ENCODE data around the gene UBN1. TPM values are rescaled to one million over a fixed set of nuclear protein-coding genes. Genes with fewer than 3 reads are reported as not detected.
A peak's percentile ranks its signal among the peaks of the same experiment; 100 is the strongest.

Gene UBN1
- total RNA-seq, 1 experiment from 2014 or later = 21.4 TPM

- no peaks in the 10 kb centered on the region for H3K27me3 ChIP-seq (ENCODE audit: low read length)
- POLR2A ChIA-PET (ENCODE audit: unreplicated experiment) = interaction anchor here (0.6 kb wide), 2 partner anchors 99 to 231 kb away, joined by 4 read pairs; partner anchors contain the start of gene SEC14L5
- TF ChIP-seq EZH2 (IDR thresholded peaks at IDR 0.05; ENCODE audit: low read length, unreplicated experiment) (no peak), CTCF (conservative IDR thresholded peaks at IDR 0.05; ENCODE audit: low read depth, low read length) (no peak), EZH2phosphoT487 (IDR thresholded peaks at IDR 0.05; ENCODE audit: borderline replicate concordance, low read length) (no peak)
- DNase-seq = peak; percentile 64
- H3K4me1 ChIP-seq (ENCODE audit: insufficient read depth, low read length) = peaks cover 39% of the 10 kb centered on the region
- no peaks in the 10 kb centered on the region for H3F3A ChIP-seq (ENCODE audit: low read length, unreplicated experiment)
- no peak overlapping the region for H3K4me3 ChIP-seq (ENCODE audit: low read length)
- H2AFZ ChIP-seq (ENCODE audit: low read length) = peak overlapping the region; percentile 14; the same call in 1 of the 2 replicates
- peak overlapping the region; percentile 14; the same call in 1 of the 2 replicates for H3K9ac ChIP-seq (ENCODE audit: low read length)
- no peaks in the 10 kb centered on the region for H3K9me2 ChIP-seq (replicated peaks; ENCODE audit: low read length)
- peaks cover 41% of the 10 kb centered on the region for H3K79me2 ChIP-seq (ENCODE audit: low read length)
- H3K4me2 ChIP-seq (ENCODE audit: low read length) = peak overlapping the region; percentile 54
- intact Hi-C loops (cut with micrococcal nuclease) = no loop called here
- peak overlapping the region; percentile 75 for H3K27ac ChIP-seq (ENCODE audit: low read length)
- peak; percentile 87 for ATAC-seq
- peaks cover 43% of the 10 kb centered on the region for H3K36me3 ChIP-seq (ENCODE audit: low read depth, low read length)
- H3K9me3 ChIP-seq (ENCODE audit: low read length) = no peaks in the 10 kb centered on the region
- H4K20me1 ChIP-seq (ENCODE audit: low read length) = peaks cover 5% of the 10 kb centered on the region; the same call in 1 of the 2 replicates
- CTCF ChIA-PET = interaction anchor here (1.1 kb wide), 1 partner anchor 11 kb away, joined by 3 read pairs; no protein-coding TSS in a partner anchor
- BruUV-seq (replicated peaks) = no TSS peak
Observed at GRCh38 chr16:4859190-4859899, 12.1 kb downstream of the UBN1 start.

GRCh38 chr16:4859900-4860255 is 12.6 kb downstream of the UBN1 start:
- peaks cover 43% of the 10 kb centered on the region for H3K36me3 ChIP-seq (ENCODE audit: low read depth, low read length)
- ChIA-PET CTCF (interaction anchor here (1.1 kb wide), 1 partner anchor 12 kb away, joined by 3 read pairs; no protein-coding TSS in a partner anchor), POLR2A (ENCODE audit: unreplicated experiment) (interaction anchor here (0.6 kb wide), 1 partner anchor 231 kb away, joined by 4 read pairs; no protein-coding TSS in a partner anchor)
- H4K20me1 ChIP-seq (ENCODE audit: low read length) = peaks cover 5% of the 10 kb centered on the region; the same call in 1 of the 2 replicates
- H3F3A ChIP-seq (ENCODE audit: low read length, unreplicated experiment) = no peaks in the 10 kb centered on the region
- peak; percentile 90 for ATAC-seq
- H3K27ac ChIP-seq (ENCODE audit: low read length) = peak overlapping the region; percentile 75
- peak overlapping the region; percentile 14; the same call in 1 of the 2 replicates for H3K9ac ChIP-seq (ENCODE audit: low read length)
- peaks cover 46% of the 10 kb centered on the region for H3K79me2 ChIP-seq (ENCODE audit: low read length)
- H3K9me3 ChIP-seq (ENCODE audit: low read length) = no peaks in the 10 kb centered on the region
- H3K4me3 ChIP-seq (ENCODE audit: low read length) = no peak overlapping the region
- BruUV-seq (replicated peaks) = no TSS peak
- H3K27me3 ChIP-seq (ENCODE audit: low read length) = no peaks in the 10 kb centered on the region
- H2AFZ ChIP-seq (ENCODE audit: low read length) = peak overlapping the region; percentile 14; the same call in 1 of the 2 replicates
- intact Hi-C loops (cut with micrococcal nuclease) = no loop called here
- H3K4me1 ChIP-seq (ENCODE audit: insufficient read depth, low read length) = peaks cover 39% of the 10 kb centered on the region
- DNase-seq = peak; percentile 66
- H3K4me2 ChIP-seq (ENCODE audit: low read length) = peak overlapping the region; percentile 54
- TF ChIP-seq EZH2 (IDR thresholded peaks at IDR 0.05; ENCODE audit: low read length, unreplicated experiment) = no peak
- no peak for TF ChIP-seq EZH2phosphoT487 (IDR thresholded peaks at IDR 0.05; ENCODE audit: borderline replicate concordance, low read length)
- TF ChIP-seq CTCF (conservative IDR thresholded peaks at IDR 0.05; ENCODE audit: low read depth, low read length) = no peak
- H3K9me2 ChIP-seq (replicated peaks; ENCODE audit: low read length) = no peaks in the 10 kb centered on the region

Data from PC-3 (cell line).